Mammary epithelial cell (primary cell): ENCODE measurements around the gene GPR137C.

ENCODE experiments used
- EZH2 ChIP-seq: IDR thresholded peaks from 2 replicates; pipeline ENCODE4 v1.6.1; 2012; ENCODE audit warnings: low read length, inconsistent platforms, borderline replicate concordance
- TF ChIP-seq, protein P1 (sequence below), 2 donors: IDR thresholded peaks in 1 of 2; conservative IDR thresholded peaks in 1 of 2; 2 replicates each; pipeline ENCODE4 v1.5.1; 2011 to 2012; ENCODE audit warnings: inconsistent platforms in 2 of 2, low read length in 2 of 2, mild to moderate bottlenecking in 2 of 2, control low read depth in 1 of 2, low read depth in 1 of 2; ENCODE audit not compliant: insufficient read depth in 1 of 2; ENCODE audit errors: extremely low read depth in 1 of 2

DNA sequence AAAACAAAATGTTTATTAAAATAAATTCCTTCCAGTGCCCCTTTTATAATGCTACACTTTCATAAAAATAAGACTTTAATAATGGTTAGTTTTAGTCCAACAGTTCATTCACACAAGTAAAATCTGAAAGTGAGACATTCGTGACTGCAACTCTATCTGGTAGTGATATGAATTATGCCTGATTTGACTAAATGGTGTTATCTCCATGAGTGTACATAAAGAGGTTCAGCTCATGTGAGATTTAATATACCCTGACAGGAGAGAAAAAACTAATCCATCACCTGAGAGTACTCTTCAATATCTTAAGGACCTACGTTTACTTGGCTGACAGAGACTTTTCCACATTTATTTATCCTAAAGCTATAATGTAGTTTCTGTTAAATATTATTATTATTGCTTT, 108.7 kb downstream of the GPR137C start:
- TF ChIP-seq, protein P1, sequence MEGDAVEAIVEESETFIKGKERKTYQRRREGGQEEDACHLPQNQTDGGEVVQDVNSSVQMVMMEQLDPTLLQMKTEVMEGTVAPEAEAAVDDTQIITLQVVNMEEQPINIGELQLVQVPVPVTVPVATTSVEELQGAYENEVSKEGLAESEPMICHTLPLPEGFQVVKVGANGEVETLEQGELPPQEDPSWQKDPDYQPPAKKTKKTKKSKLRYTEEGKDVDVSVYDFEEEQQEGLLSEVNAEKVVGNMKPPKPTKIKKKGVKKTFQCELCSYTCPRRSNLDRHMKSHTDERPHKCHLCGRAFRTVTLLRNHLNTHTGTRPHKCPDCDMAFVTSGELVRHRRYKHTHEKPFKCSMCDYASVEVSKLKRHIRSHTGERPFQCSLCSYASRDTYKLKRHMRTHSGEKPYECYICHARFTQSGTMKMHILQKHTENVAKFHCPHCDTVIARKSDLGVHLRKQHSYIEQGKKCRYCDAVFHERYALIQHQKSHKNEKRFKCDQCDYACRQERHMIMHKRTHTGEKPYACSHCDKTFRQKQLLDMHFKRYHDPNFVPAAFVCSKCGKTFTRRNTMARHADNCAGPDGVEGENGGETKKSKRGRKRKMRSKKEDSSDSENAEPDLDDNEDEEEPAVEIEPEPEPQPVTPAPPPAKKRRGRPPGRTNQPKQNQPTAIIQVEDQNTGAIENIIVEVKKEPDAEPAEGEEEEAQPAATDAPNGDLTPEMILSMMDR (conservative IDR thresholded peaks at IDR 0.05 in 1 of 2, IDR thresholded peaks at IDR 0.05 in 1 of 2; ENCODE audit: extremely low read depth in 1 of 2, insufficient read depth in 1 of 2, low read depth in 1 of 2, low read length in 2 of 2): no peak
- no peak for TF ChIP-seq EZH2
